ENCODE data around the gene CCDC88C.
A peak's percentile ranks its signal among the peaks of the same experiment; 100 is the strongest.
"Not testable (repeated sequence)": the region's sequence is repeated elsewhere in the genome, so short reads cannot be mapped to it uniquely, and the experiment has no call there.

The CCDC88C gene

GRCh38 chr14:91263329-91263728 is 154.3 kb downstream of the CCDC88C start:
- DNase-seq = no peak

GRCh38 chr14:91261986-91262549 is 155.6 kb downstream of the CCDC88C start:
- no peak for DNase-seq

GRCh38 chr14:91261115-91261514 is 156.5 kb downstream of the CCDC88C start:
- DNase-seq = no peak

GRCh38 chr14:91258876-91259275 is 158.7 kb downstream of the CCDC88C start:
- no peak for DNase-seq

- DNase-seq = no peak
Observed at GRCh38 chr14:91258011-91258618, 159.5 kb downstream of the CCDC88C start.

- no peak for DNase-seq
Observed at GRCh38 chr14:91257328-91258010, 160.2 kb downstream of the CCDC88C start.

GRCh38 chr14:91256661-91257060 is 161.0 kb downstream of the CCDC88C start:
- DNase-seq = no peak

- no peak for DNase-seq
Observed at GRCh38 chr14:91255026-91255695, 162.5 kb downstream of the CCDC88C start.

GRCh38 chr14:91254461-91254860 is 163.2 kb downstream of the CCDC88C start:
- no peak for DNase-seq

- DNase-seq = no peak
Observed at GRCh38 chr14:91253795-91254323, 163.8 kb downstream of the CCDC88C start.

GRCh38 chr14:91252871-91253794 is 164.5 kb downstream of the CCDC88C start:
- no peak for DNase-seq

- peak; percentile 64 for DNase-seq
Observed at GRCh38 chr14:91250912-91251311, 166.7 kb downstream of the CCDC88C start.

GRCh38 chr14:91249841-91250616 is 167.6 kb downstream of the CCDC88C start:
- peak; percentile 93 for DNase-seq

- peak; percentile 67 for DNase-seq
Observed at GRCh38 chr14:91246051-91246852, 171.4 kb downstream of the CCDC88C start.

GRCh38 chr14:91245616-91246015 is 172.0 kb downstream of the CCDC88C start:
- DNase-seq = not testable (repeated sequence)

GRCh38 chr14:91245029-91245428 is 172.6 kb downstream of the CCDC88C start:
- no peak for DNase-seq

GRCh38 chr14:91244501-91244901 is 173.1 kb downstream of the CCDC88C start, which contains the start of gene GPR68:
GPR68 (minus strand) TSS chr14:91244704; CDS start chr14:91235050, 9,654 bp downstream.
- peak; percentile 43 for DNase-seq

GRCh38 chr14:91243074-91243471 is 174.5 kb downstream of the CCDC88C start:
- DNase-seq = no peak

- DNase-seq = no peak
Observed at GRCh38 chr14:91242635-91243034, 175.0 kb downstream of the CCDC88C start.

GRCh38 chr14:91241863-91242262 is 175.8 kb downstream of the CCDC88C start:
- no peak for DNase-seq

- DNase-seq = no peak
Observed at GRCh38 chr14:91238661-91239060, 179.0 kb downstream of the CCDC88C start.
